MM.1S (cell line): ENCODE measurements around the gene CCDC6.
"Not testable (repeated sequence)": the region's sequence is repeated elsewhere in the genome, so short reads cannot be mapped to it uniquely, and the experiment has no call there.

Experiments used
- DNase-seq: peaks from one replicate; pipeline ENCODE4 v3.0.0-alpha.2; 2015
- H2AFZ ChIP-seq: fragments of 300-600 bp; sonication (generic); 2 replicates; pipeline ENCODE4 v1.6.0; 2016; ENCODE audit warnings: antibody characterized with exemption, low read length
- H3F3A ChIP-seq: fragments of 300-600 bp; sonication (generic); 2 replicates; pipeline ENCODE4 v1.6.1; 2016; ENCODE audit warnings: mild to moderate bottlenecking, antibody characterized with exemption, low read length, moderate library complexity, mixed read lengths; ENCODE audit not compliant: insufficient read depth
- H3K27ac ChIP-seq: fragments of 300-600 bp; sonication (generic); 2 replicates; pipeline ENCODE4 v1.5.1; 2016; ENCODE audit warnings: mild to moderate bottlenecking, low read length
- H3K27me3 ChIP-seq: fragments of 300-600 bp; sonication (generic); replicated peaks from 2 replicates; pipeline ENCODE4 v1.6.0; 2016; ENCODE audit warnings: low read length; ENCODE audit not compliant: insufficient read depth
- H3K36me3 ChIP-seq: fragments of 300-600 bp; sonication (generic); replicated peaks from 2 replicates; pipeline ENCODE4 v1.6.1; 2016; ENCODE audit warnings: mild to moderate bottlenecking, low read length, mixed read lengths; ENCODE audit not compliant: insufficient read depth
- H3K4me1 ChIP-seq: fragments of 300-600 bp; sonication (generic); 2 replicates; pipeline ENCODE4 v1.6.1; 2016; ENCODE audit warnings: low read length, mixed read lengths
- H3K4me2 ChIP-seq: fragments of 300-600 bp; sonication (generic); 2 replicates; pipeline ENCODE4 v1.6.0; 2016; ENCODE audit warnings: low read depth, low read length
- H3K4me3 ChIP-seq: fragments of 300-600 bp; sonication (generic); 2 replicates; pipeline ENCODE4 v1.5.1; 2016; ENCODE audit warnings: low read length, mixed read lengths
- H3K79me2 ChIP-seq: fragments of 300-600 bp; sonication (generic); 2 replicates; pipeline ENCODE4 v1.6.1; 2016; ENCODE audit warnings: mixed run types, low read length, mixed read lengths
- H3K9ac ChIP-seq: fragments of 300-600 bp; sonication (generic); 2 replicates; pipeline ENCODE4 v1.6.1; 2016; ENCODE audit warnings: low read length, mixed read lengths
- H3K9me2 ChIP-seq: fragments of 300-600 bp; sonication (generic); replicated peaks from 2 replicates; pipeline ENCODE4 v1.6.1; 2016; ENCODE audit warnings: mild to moderate bottlenecking, low read length, mixed read lengths; ENCODE audit not compliant: insufficient read depth
- H3K9me3 ChIP-seq: fragments of 300-600 bp; sonication (generic); replicated peaks from 2 replicates; pipeline ENCODE4 v1.6.1; 2016; ENCODE audit warnings: mild to moderate bottlenecking, low read length, mixed read lengths; ENCODE audit not compliant: insufficient read depth
- H4K20me1 ChIP-seq: fragments of 300-600 bp; sonication (generic); 2 replicates; pipeline ENCODE4 v1.6.1; 2016; ENCODE audit warnings: mild to moderate bottlenecking, low read length, moderate library complexity, mixed read lengths; ENCODE audit not compliant: insufficient read depth
- CTCF ChIP-seq: fragments of 300-600 bp; sonication (generic); IDR thresholded peaks from 2 replicates; pipeline ENCODE4 v1.5.1; 2016; ENCODE audit warnings: antibody characterized with exemption, low read length, mixed read lengths
- EZH2 ChIP-seq: fragments of 300-600 bp; sonication (generic); optimal IDR thresholded peaks from 2 replicates; pipeline ENCODE3; 2017; ENCODE audit warnings: low read depth, mild to moderate bottlenecking, antibody characterized with exemption, low read length, mixed read lengths
- EZH2phosphoT487 ChIP-seq: fragments of 300-600 bp; sonication (generic); IDR thresholded peaks from 2 replicates; pipeline ENCODE4 v1.6.1; 2018; ENCODE audit warnings: antibody characterized with exemption, low read length

Gene CCDC6

GRCh38 chr10:59792812-59793211 lies 113.5 kb downstream of the CCDC6 start:
- no peak overlapping the region for H3K4me3 ChIP-seq

GRCh38 chr10:59791601-59792000 lies 114.8 kb downstream of the CCDC6 start:
- TF ChIP-seq CTCF: no peak
- TF ChIP-seq EZH2phosphoT487: no peak
- TF ChIP-seq EZH2: no peak
- no peaks in the 10 kb centered on the region for H3K9me2 ChIP-seq
- H3K4me2 ChIP-seq: no peak overlapping the region
- H3K4me1 ChIP-seq: no peaks in the 10 kb centered on the region
- H3K36me3 ChIP-seq: 0 out of 2 replicates have a peak, but pooled peaks cover 2% of the 10 kb centered on the region
- no peak overlapping the region for H3K27ac ChIP-seq
- no peaks in the 10 kb centered on the region for H3K27me3 ChIP-seq
- H3F3A ChIP-seq: no peaks in the 10 kb centered on the region
- no peaks in the 10 kb centered on the region for H3K9me3 ChIP-seq
- no peaks in the 10 kb centered on the region for H3K79me2 ChIP-seq
- no peak overlapping the region for H2AFZ ChIP-seq
- H4K20me1 ChIP-seq: no peaks in the 10 kb centered on the region
- H3K4me3 ChIP-seq: no peak overlapping the region
- no peak for DNase-seq
- no peak overlapping the region for H3K9ac ChIP-seq

More at GRCh38 chr10:59792812-59793211, 113.5 kb downstream of the CCDC6 start:
- H2AFZ ChIP-seq: no peak overlapping the region
- no peak for DNase-seq
- H3K27me3 ChIP-seq: no peaks in the 10 kb centered on the region
- no peaks in the 10 kb centered on the region for H3K4me1 ChIP-seq
- 0 out of 2 replicates have a peak, but pooled peaks cover 2% of the 10 kb centered on the region for H3K36me3 ChIP-seq
- H3F3A ChIP-seq: no peaks in the 10 kb centered on the region
- H4K20me1 ChIP-seq: no peaks in the 10 kb centered on the region
- H3K4me2 ChIP-seq: no peak overlapping the region
- no peaks in the 10 kb centered on the region for H3K9me2 ChIP-seq
- H3K79me2 ChIP-seq: no peaks in the 10 kb centered on the region
- H3K27ac ChIP-seq: no peak overlapping the region
- TF ChIP-seq EZH2 (no peak), CTCF (no peak), EZH2phosphoT487 (no peak)
- H3K9ac ChIP-seq: no peak overlapping the region
- H3K9me3 ChIP-seq: no peaks in the 10 kb centered on the region

- not testable (repeated sequence) for H3K79me2 ChIP-seq, H3K27ac ChIP-seq, H3K27me3 ChIP-seq, H4K20me1 ChIP-seq, H3K9me2 ChIP-seq, H3K4me1 ChIP-seq, H3K36me3 ChIP-seq, H3K9me3 ChIP-seq, H3K9ac ChIP-seq, H3K4me3 ChIP-seq, H3F3A ChIP-seq, DNase-seq, H2AFZ ChIP-seq, H3K4me2 ChIP-seq
Measured at GRCh38 chr10:59790080-59790479, 116.3 kb downstream of the CCDC6 start.

- H2AFZ ChIP-seq, H3K4me1 ChIP-seq, H3K4me3 ChIP-seq, H3F3A ChIP-seq, H3K9ac ChIP-seq, H3K27ac ChIP-seq, H3K27me3 ChIP-seq, H3K79me2 ChIP-seq, H3K9me3 ChIP-seq, H3K36me3 ChIP-seq, DNase-seq, H3K4me2 ChIP-seq, H4K20me1 ChIP-seq, H3K9me2 ChIP-seq: not testable (repeated sequence)
Measured at GRCh38 chr10:59788914-59789313, 117.4 kb downstream of the CCDC6 start.

GRCh38 chr10:59787032-59787431 lies 119.3 kb downstream of the CCDC6 start:
- H3K36me3 ChIP-seq, H3K9me3 ChIP-seq, H3K79me2 ChIP-seq, H3K27me3 ChIP-seq, H4K20me1 ChIP-seq, DNase-seq, H3K4me3 ChIP-seq, H3K4me2 ChIP-seq, H2AFZ ChIP-seq, H3K9me2 ChIP-seq, H3F3A ChIP-seq, H3K9ac ChIP-seq, H3K27ac ChIP-seq, H3K4me1 ChIP-seq: not testable (repeated sequence)

GRCh38 chr10:59785476-59785875 lies 120.9 kb downstream of the CCDC6 start:
- not testable (repeated sequence) for H3K36me3 ChIP-seq, H3F3A ChIP-seq, H3K4me1 ChIP-seq, H3K27me3 ChIP-seq, H3K27ac ChIP-seq, H3K9me2 ChIP-seq, H3K9ac ChIP-seq, H2AFZ ChIP-seq, H4K20me1 ChIP-seq, H3K79me2 ChIP-seq, H3K4me2 ChIP-seq, DNase-seq, H3K9me3 ChIP-seq, H3K4me3 ChIP-seq
